ENCODE data around the gene SLC6A16. TPM values are rescaled to one million over a fixed set of nuclear protein-coding genes. Genes with fewer than 3 reads are reported as not detected.
"Not testable (repeated sequence)": the region's sequence is repeated elsewhere in the genome, so short reads cannot be mapped to it uniquely, and the experiment has no call there.

SLC6A16 gene
- total and polyA plus RNA-seq, 2 experiments from 2014 or later, result 0.31 to 1.8 TPM

DNA sequence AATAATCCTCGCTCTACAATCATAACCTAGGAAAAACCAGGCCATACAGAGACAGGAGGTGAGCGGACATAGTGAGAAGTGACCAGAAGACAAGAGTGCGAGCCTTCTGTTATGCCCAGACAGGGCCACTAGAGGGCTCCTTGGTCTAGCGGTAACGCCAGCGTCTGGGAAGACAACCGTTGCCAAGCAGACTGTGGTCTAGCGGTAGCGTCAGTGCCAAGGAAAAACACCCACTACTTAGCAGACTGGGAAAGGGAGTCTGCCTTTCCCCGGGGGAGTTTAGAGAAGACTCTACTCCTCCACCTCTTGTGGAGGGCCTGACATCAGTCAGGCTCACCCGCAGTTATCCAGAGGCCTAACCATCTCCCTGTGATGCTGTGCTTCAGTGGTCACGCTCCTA is 58.6 kb downstream of the SLC6A16 start:
- H3K36me3 Mint-ChIP-seq (ENCODE audit: low read depth), result peaks cover 24% of the 10 kb centered on the region
- H3K4me3 Mint-ChIP-seq; H3K27ac ChIP-seq (ENCODE audit: low read depth); H3K27ac Mint-ChIP-seq; ATAC-seq; H3K4me1 Mint-ChIP-seq; H3F3A ChIP-seq (replicated peaks; ENCODE audit: low read depth); H3K4me1 ChIP-seq (ENCODE audit: insufficient read depth); H3K4me3 ChIP-seq; H4K20me1 ChIP-seq (replicated peaks; ENCODE audit: insufficient read depth); H3K79me2 ChIP-seq (replicated peaks; ENCODE audit: insufficient read depth); H3K27me3 ChIP-seq (ENCODE audit: insufficient read depth); H3K9me2 ChIP-seq (ENCODE audit: insufficient read depth); H3K4me2 ChIP-seq; H3K27me3 Mint-ChIP-seq (ENCODE audit: insufficient read depth, low read depth, poor library complexity); H2AFZ ChIP-seq; H3K36me3 ChIP-seq (ENCODE audit: insufficient read depth): not testable (repeated sequence)
- peak; percentile 54 for DNase-seq (ENCODE audit: low spot score)
- TF ChIP-seq CREB1 (CRISPR knock-in tag; IDR thresholded peaks at IDR 0.05; ENCODE audit: low read depth), result 0 out of 2 replicates have a peak, but pooled peaks have one; percentile 8
- TF ChIP-seq, protein P1, sequence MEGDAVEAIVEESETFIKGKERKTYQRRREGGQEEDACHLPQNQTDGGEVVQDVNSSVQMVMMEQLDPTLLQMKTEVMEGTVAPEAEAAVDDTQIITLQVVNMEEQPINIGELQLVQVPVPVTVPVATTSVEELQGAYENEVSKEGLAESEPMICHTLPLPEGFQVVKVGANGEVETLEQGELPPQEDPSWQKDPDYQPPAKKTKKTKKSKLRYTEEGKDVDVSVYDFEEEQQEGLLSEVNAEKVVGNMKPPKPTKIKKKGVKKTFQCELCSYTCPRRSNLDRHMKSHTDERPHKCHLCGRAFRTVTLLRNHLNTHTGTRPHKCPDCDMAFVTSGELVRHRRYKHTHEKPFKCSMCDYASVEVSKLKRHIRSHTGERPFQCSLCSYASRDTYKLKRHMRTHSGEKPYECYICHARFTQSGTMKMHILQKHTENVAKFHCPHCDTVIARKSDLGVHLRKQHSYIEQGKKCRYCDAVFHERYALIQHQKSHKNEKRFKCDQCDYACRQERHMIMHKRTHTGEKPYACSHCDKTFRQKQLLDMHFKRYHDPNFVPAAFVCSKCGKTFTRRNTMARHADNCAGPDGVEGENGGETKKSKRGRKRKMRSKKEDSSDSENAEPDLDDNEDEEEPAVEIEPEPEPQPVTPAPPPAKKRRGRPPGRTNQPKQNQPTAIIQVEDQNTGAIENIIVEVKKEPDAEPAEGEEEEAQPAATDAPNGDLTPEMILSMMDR (conservative IDR thresholded peaks at IDR 0.05; ENCODE audit: low read depth in 2 of 2), result peak; percentile 45 to 67
- peaks cover 64% of the 10 kb centered on the region for H3K9me3 Mint-ChIP-seq

DNA sequence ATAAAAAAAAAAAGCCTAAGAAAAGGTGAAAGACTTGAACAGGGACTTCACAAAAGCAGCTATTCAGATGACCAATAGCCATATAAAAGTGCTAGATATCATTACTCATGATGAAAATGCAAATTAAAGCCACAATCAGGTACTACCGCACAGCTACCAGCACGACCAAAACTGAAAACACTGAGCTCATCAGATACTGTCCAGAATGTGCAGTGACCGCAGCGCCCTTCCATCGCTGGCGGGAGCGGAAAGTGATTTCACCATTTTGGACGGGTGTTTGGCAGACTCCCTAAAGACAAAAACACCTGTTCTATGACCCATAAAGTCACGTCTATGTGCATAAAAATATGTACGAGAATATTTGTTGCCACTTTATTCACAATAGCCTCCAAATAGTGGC is 60.7 kb downstream of the SLC6A16 start:
- H3K36me3 Mint-ChIP-seq (ENCODE audit: low read depth), result peaks cover 23% of the 10 kb centered on the region
- ATAC-seq, result no peak
- H3K27ac Mint-ChIP-seq, result no peak overlapping the region
- peaks cover 68% of the 10 kb centered on the region for H3K9me3 Mint-ChIP-seq
- H2AFZ ChIP-seq, result no peak overlapping the region
- no peak overlapping the region for H3K4me3 ChIP-seq
- H3K4me1 ChIP-seq (ENCODE audit: insufficient read depth), result no peaks in the 10 kb centered on the region
- H3K27ac ChIP-seq (ENCODE audit: low read depth), result no peak overlapping the region
- H3K4me2 ChIP-seq, result no peak overlapping the region
- H3K27me3 Mint-ChIP-seq (ENCODE audit: insufficient read depth, low read depth, poor library complexity), result peaks cover 1% of the 10 kb centered on the region
- no peaks in the 10 kb centered on the region for H3K36me3 ChIP-seq (ENCODE audit: insufficient read depth)
- no peaks in the 10 kb centered on the region for H3K27me3 ChIP-seq (ENCODE audit: insufficient read depth)
- H3K4me1 Mint-ChIP-seq, result no peaks in the 10 kb centered on the region
- TF ChIP-seq POLR2AphosphoS5 (IDR thresholded peaks at IDR 0.05; ENCODE audit: low read depth), result no peak
- H4K20me1 ChIP-seq (replicated peaks; ENCODE audit: insufficient read depth), result no peaks in the 10 kb centered on the region
- DNase-seq (ENCODE audit: low spot score), result no peak
- H3K4me3 Mint-ChIP-seq, result no peak overlapping the region
- no peaks in the 10 kb centered on the region for H3F3A ChIP-seq (replicated peaks; ENCODE audit: low read depth)
- no peaks in the 10 kb centered on the region for H3K79me2 ChIP-seq (replicated peaks; ENCODE audit: insufficient read depth)
- peaks cover 3% of the 10 kb centered on the region; the same call in 1 of the 2 replicates for H3K9me2 ChIP-seq (ENCODE audit: insufficient read depth)

DNA sequence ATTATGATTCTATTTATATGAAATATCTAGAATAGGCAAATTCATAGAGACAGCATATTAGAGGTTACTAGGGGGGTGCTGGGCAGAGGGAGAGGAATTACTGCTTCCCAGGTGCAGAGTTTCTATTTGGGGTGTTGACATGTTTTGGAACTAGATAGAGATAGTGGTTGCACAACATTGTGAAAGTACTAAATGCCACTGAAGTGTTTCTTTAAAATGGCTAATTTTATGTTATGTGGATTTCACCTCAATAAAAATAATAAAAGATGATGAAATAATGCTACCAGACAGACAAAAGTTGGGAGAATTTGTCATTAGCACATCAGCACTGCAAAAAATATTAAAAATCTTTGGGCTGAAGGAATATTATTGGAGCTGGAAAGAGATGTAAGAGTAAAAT is 63.4 kb downstream of the SLC6A16 start:
- peaks cover 5% of the 10 kb centered on the region; the same call in 1 of the 2 replicates for H3K9me2 ChIP-seq (ENCODE audit: insufficient read depth)
- no peaks in the 10 kb centered on the region for H3K4me1 ChIP-seq (ENCODE audit: insufficient read depth)
- peaks cover 3% of the 10 kb centered on the region; the same call in 1 of the 3 replicates for H3K36me3 Mint-ChIP-seq (ENCODE audit: low read depth)
- no peak overlapping the region for H2AFZ ChIP-seq
- ATAC-seq (no peak), DNase-seq (ENCODE audit: low spot score) (no peak)
- H3K27me3 Mint-ChIP-seq (ENCODE audit: insufficient read depth, low read depth, poor library complexity), result peaks cover 1% of the 10 kb centered on the region
- no peaks in the 10 kb centered on the region for H4K20me1 ChIP-seq (replicated peaks; ENCODE audit: insufficient read depth)
- H3F3A ChIP-seq (replicated peaks; ENCODE audit: low read depth), result no peaks in the 10 kb centered on the region
- no peaks in the 10 kb centered on the region for H3K27me3 ChIP-seq (ENCODE audit: insufficient read depth)
- peaks cover 53% of the 10 kb centered on the region for H3K9me3 Mint-ChIP-seq
- H3K36me3 ChIP-seq (ENCODE audit: insufficient read depth), result no peaks in the 10 kb centered on the region
- no peak overlapping the region for H3K27ac Mint-ChIP-seq
- H3K79me2 ChIP-seq (replicated peaks; ENCODE audit: insufficient read depth), result no peaks in the 10 kb centered on the region
- no peak overlapping the region for H3K27ac ChIP-seq (ENCODE audit: low read depth)
- no peak overlapping the region for H3K4me3 ChIP-seq
- H3K4me2 ChIP-seq, result no peak overlapping the region
- H3K4me3 Mint-ChIP-seq, result no peak overlapping the region
- no peaks in the 10 kb centered on the region for H3K4me1 Mint-ChIP-seq
- no peak for TF ChIP-seq NANOG (IDR thresholded peaks at IDR 0.05; ENCODE audit: borderline replicate concordance)
- TF ChIP-seq POLR2AphosphoS5 (IDR thresholded peaks at IDR 0.05; ENCODE audit: low read depth), result no peak
- TF ChIP-seq JUNB (IDR thresholded peaks at IDR 0.05; ENCODE audit: unreplicated experiment), result no peak
- TF ChIP-seq, protein P1 (conservative IDR thresholded peaks at IDR 0.05; ENCODE audit: low read depth in 2 of 2), result no peak
- TF ChIP-seq EZH2 (IDR thresholded peaks at IDR 0.05; ENCODE audit: low read depth, unreplicated experiment), result no peak
- TF ChIP-seq EZH2phosphoT487 (IDR thresholded peaks at IDR 0.05; ENCODE audit: unreplicated experiment), result no peak
- no peak for TF ChIP-seq ZNF331 (CRISPR knock-in tag; IDR thresholded peaks at IDR 0.05; ENCODE audit: low read depth)
